GM19397 (cell line): ENCODE measurements around the gene PDLIM5.
"Not testable (repeated sequence)": the region's sequence is repeated elsewhere in the genome, so short reads cannot be mapped to it uniquely, and the experiment has no call there.

ENCODE experiments used
- ATAC-seq: cut with Tn5 transposase; IDR thresholded peaks from one replicate; pipeline ENCODE4 v1.9.1; 2021; ENCODE audit warnings: mild to moderate bottlenecking, moderate library complexity; ENCODE audit not compliant: unreplicated experiment

PDLIM5 gene

GRCh38 chr4:94551643-94552564, 100.2 kb downstream of the PDLIM5 start:
- no peak for ATAC-seq

- ATAC-seq = not testable (repeated sequence)
These were observed 104.3 kb downstream of the PDLIM5 start for GRCh38 chr4:94556047-94556446.

DNA sequence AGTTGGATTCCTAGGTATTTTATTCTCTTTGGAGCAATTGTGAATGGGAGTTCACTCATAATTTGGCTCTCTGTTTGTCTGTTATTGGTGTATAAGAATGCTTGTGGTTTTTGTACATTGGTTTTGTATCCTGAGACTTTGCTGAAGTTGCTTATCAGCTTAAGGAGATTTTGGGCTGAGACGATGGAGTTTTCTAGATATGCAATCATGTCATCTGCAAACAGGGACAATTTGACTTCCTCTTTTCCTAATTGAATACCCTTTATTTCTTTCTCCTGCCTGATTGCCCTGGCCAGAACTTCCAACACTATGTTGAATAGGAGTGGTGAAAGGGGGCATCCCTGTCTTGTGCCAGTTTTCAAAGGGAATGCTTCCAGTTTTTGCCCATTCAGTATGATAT, 105.9 kb downstream of the PDLIM5 start:
- not testable (repeated sequence) for ATAC-seq

- no peak for ATAC-seq
These were observed 106.7 kb downstream of the PDLIM5 start for GRCh38 chr4:94558392-94558904.

DNA sequence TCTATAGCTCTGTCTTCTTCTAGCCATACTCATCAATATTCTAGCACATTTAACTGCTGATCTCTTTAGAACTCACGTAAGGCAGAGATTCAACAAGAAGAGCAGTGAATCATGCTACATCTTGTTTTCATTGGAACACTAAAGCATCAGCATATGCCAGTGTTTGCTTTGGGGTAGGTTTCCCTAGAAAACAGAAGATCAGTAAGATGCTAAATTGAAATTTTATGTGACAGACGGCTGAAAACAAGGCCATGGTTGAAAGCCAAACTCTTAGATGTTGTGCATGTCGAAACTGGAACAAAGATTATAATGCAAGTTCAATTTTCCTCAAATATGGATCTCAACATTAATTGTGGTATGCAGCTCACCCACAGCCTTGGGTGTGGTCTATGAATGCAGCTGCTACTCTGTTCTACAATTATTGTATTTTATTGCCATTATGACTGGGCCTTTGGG, 107.6 kb downstream of the PDLIM5 start:
- no peak for ATAC-seq

GRCh38 chr4:94561249-94562024, 109.7 kb downstream of the PDLIM5 start:
- ATAC-seq = no peak

GRCh38 chr4:94562285-94562684, 110.5 kb downstream of the PDLIM5 start:
- ATAC-seq = no peak

DNA sequence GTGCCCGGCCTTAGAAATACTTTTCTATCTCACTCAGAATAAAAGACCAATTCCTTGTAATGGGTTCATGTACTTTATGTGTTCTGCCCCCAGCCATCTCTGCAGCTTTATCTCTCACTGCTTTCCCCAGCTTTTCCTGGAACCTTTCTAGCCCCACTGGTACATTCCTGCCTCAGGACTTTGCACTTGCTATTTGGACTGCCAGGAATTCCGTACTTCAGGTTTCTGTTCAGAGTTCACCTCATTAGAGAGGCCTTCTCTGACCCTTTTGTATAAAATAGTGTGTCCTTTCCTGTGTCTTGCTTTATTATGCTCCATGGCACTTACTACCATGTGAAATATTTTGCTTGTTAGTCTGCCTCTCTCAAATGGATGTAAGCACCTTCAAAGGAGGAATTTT, 112.5 kb downstream of the PDLIM5 start:
- ATAC-seq = no peak

DNA sequence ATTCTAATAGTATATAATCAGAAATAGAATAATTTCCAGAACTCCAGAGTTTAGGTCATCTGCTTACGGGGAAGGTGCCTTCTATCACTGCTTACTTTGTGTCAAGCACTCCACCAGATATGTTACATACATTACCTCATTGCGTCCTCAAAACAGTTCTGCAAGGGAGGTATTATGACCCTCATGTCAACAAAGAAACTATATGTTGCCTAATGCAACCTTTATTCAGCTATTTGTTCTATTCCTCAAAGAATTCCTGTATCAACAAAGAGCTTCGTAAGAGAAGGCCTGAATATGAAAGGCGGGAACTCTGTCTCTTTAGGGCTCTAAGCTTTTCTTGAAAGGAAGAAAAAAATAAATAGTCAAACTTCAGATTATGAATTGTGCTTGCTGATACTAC, 114.7 kb downstream of the PDLIM5 start:
- ATAC-seq = no peak

- ATAC-seq = peak; percentile 56
These were observed 116.1 kb downstream of the PDLIM5 start for GRCh38 chr4:94567811-94568210.

GRCh38 chr4:94570558-94570957, 118.8 kb downstream of the PDLIM5 start:
- ATAC-seq = no peak

- ATAC-seq = no peak
These were observed 119.6 kb downstream of the PDLIM5 start for GRCh38 chr4:94571298-94571697.

DNA sequence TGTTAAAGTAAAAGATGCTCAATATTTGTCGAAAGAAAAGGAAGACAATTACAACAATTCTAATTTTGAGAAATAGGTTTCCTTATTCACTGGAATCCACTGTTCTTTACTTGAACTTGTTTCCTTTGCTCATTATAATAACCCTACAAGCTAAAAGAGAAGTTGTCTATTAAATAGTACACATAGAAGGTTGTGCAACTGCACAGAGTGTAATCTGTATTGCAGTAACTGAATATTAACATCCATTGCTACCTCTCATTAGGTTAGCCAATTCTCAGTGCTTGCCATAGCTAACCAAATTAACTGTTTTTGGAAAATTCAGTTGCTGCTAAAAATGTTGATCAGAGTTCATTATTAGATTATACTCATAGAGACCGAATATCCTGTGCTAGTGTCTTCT, 120.0 kb downstream of the PDLIM5 start:
- ATAC-seq = no peak

DNA sequence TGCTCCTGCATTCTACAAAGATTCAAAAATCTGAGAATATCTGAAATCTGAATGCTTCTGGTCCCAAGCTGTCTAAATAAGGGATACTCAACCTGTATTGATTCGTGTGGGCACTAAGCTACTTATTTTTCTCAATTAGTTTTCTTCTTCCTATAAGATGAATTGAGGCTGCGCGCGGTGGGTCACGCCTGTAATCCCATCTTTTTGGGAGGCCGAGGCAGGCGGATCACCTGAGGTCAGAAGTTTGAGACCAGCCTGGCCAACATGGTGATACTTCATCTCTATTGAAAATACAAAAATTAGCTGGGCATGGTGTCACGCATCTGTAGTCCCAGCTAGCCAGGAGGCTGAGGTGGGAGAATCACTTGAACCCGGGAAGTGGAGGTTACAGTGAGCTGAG, 122.3 kb downstream of the PDLIM5 start:
- no peak for ATAC-seq

GRCh38 chr4:94574616-94575015, 122.9 kb downstream of the PDLIM5 start:
- no peak for ATAC-seq

DNA sequence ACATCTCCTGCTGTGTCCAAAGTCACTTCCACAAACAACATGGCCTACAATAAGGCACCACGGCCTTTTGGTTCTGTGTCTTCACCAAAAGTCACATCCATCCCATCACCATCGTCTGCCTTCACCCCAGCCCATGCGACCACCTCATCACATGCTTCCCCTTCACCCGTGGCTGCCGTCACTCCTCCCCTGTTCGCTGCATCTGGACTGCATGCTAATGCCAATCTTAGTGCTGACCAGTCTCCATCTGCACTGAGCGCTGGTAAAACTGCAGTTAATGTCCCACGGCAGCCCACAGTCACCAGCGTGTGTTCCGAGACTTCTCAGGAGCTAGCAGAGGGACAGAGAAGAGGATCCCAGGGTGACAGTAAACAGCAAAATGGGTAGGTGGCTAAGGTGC, 123.9 kb downstream of the PDLIM5 start:
- ATAC-seq = no peak

GRCh38 chr4:94576210-94576609, 124.5 kb downstream of the PDLIM5 start:
- ATAC-seq = no peak

GRCh38 chr4:94577136-94577535, 125.4 kb downstream of the PDLIM5 start:
- no peak for ATAC-seq

DNA sequence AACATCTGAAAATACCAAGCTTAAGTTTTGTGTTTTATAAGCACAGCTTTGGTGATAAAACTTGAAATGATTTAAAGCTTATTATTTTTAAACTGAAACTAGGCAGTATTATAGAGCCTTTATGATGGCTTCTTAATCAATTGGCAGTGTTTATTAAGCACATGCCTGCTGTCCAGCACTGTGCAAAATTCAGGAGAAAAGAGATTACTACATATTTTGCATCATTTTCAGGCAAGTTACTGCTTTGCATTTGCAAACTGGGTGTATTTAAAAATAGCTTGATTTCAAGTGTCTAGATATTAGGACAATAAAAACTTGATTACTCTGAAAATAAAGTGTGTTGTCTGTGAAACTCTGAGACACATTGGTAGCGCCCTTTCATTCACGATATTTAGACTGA, 126.5 kb downstream of the PDLIM5 start:
- no peak for ATAC-seq

DNA sequence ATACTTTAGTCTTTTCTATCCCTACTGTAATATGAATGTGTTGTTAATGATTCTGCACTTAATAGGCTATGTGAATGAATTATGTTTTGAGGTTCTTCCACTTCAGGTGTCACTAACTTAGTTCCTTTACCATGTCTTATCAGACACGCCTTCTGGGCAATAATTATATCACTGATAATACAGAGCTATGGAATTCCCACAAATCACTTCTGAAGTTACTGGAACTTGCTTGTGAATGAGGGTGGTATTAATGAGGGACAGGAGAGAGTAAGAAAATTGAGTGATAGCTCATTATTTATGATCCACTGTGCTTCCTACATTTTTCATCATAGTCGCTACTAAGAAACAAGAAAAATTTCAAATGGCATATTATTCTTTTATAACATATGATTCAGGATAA, 130.0 kb downstream of the PDLIM5 start:
- ATAC-seq = no peak

DNA sequence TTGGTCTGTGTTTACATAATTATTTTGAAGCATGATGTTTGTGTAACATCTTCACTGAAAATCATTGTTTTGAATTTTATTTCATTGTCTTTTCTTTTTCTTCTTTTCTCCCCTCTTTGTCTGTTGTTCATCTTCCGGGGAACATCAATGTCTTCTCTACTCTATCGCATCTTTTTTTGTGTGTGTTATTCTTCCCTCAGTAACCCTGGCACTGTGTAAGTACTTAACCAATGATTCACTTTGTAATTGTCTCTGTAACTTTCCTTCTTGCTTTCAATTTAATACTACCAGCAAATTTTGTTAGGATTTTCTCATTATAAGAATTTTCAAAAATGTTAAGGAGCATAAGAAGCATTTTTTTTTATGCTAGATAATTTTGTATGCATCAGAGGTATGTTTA, 130.8 kb downstream of the PDLIM5 start:
- ATAC-seq = no peak
